Esophagus squamous epithelium (tissue), 4 donors: ENCODE data around the gene RBP3.

ENCODE experiments used
- CTCF ChIP-seq, 6 experiments: fragments of 450-650 bp in 4 of 6; fragments of 200-600 bp in 2 of 6; sonication (generic) in 2 of 6; IDR thresholded peaks; one replicate each; pipeline ENCODE4 v1.5.1; 2016 to 2019; ENCODE audit warnings: antibody characterized with exemption in 6 of 6, mild to moderate bottlenecking in 4 of 6, moderate library complexity in 4 of 6
- POLR2A ChIP-seq, 4 donors: fragments of 450-650 bp; IDR thresholded peaks; one replicate each; pipeline ENCODE4 v1.6.1; 2017; ENCODE audit warnings: antibody characterized with exemption in 4 of 4, mild to moderate bottlenecking in 4 of 4, moderate library complexity in 3 of 4

GRCh38 chr10:47322300-47323061 is 25.7 kb upstream of the RBP3 start, which contains the start of gene GDF2:
- no peak for TF ChIP-seq CTCF (IDR thresholded peaks at IDR 0.05)
- no peak for TF ChIP-seq POLR2A (IDR thresholded peaks at IDR 0.05)
